ENCODE data around the gene GPATCH1. TPM values are rescaled to one million over a fixed set of nuclear protein-coding genes. Genes with fewer than 3 reads are reported as not detected.

Gene GPATCH1
- total RNA-seq, 1 experiment from 2014 or later, result 7.8 TPM

- no peak overlapping the region for H3K9ac ChIP-seq (ENCODE audit: low read length)
- CTCF ChIA-PET, result interaction anchor here (1.0 to 1.2 kb wide), 3 partner anchors 140 to 147 kb away, joined by 3 to 6 read pairs (median 4); partner anchors contain the start of genes CEP89 and FAAP24
- POLR2A ChIA-PET, result no interaction called here
- no peaks in the 10 kb centered on the region for H3K27me3 ChIP-seq (ENCODE audit: insufficient read depth, low read length)
- H3K79me2 ChIP-seq (ENCODE audit: insufficient read depth, low read length), result no peaks in the 10 kb centered on the region
- BruUV-seq (replicated peaks), result no TSS peak
- no peak overlapping the region for H3K4me3 ChIP-seq (replicated peaks in 1 of 2; ENCODE audit: low read depth in 1 of 2, low read length in 2 of 2)
- no peak overlapping the region for H2AFZ ChIP-seq (ENCODE audit: low read depth, low read length, poor library complexity, severe bottlenecking)
- RAD21 ChIA-PET (ENCODE audit: low non-redundant PET in 1 of 2, low total read pairs in 2 of 2, uncharacterized antibody in 2 of 2, unreplicated experiment in 2 of 2), result interaction anchor here (0.9 to 1.0 kb wide), 2 partner anchors 140 to 147 kb away, joined by 3 to 4 read pairs; partner anchors contain the start of genes CEP89 (in 1 of the 2) and FAAP24 (in 1 of the 2)
- TF ChIP-seq FOSL1 (IDR thresholded peaks at IDR 0.05; ENCODE audit: low read depth), result no peak
- no peak for TF ChIP-seq YY1 (IDR thresholded peaks at IDR 0.05; ENCODE audit: extremely low read depth, insufficient replicate concordance, low read depth, low read length)
- TF ChIP-seq JUND (IDR thresholded peaks at IDR 0.05), result no peak
- no peak for TF ChIP-seq EGR1 (IDR thresholded peaks at IDR 0.05; ENCODE audit: low read depth)
- TF ChIP-seq ZFX (IDR thresholded peaks at IDR 0.05), result no peak
- TF ChIP-seq CBX3 (IDR thresholded peaks at IDR 0.05; ENCODE audit: low read depth), result no peak
- TF ChIP-seq POLR2AphosphoS5 (IDR thresholded peaks at IDR 0.05; ENCODE audit: low read depth, low read length), result no peak
- no peak for TF ChIP-seq TCF7L2 (IDR thresholded peaks at IDR 0.05; ENCODE audit: borderline replicate concordance, extremely low read depth, insufficient read depth, insufficient read length)
- TF ChIP-seq CTCF (IDR thresholded peaks at IDR 0.05 in 2 of 3, conservative IDR thresholded peaks at IDR 0.05 in 1 of 3; ENCODE audit: borderline replicate concordance in 1 of 3, insufficient read depth in 1 of 3, low read depth in 2 of 3, low read length in 2 of 3), result no peak
- H3K4me2 ChIP-seq (ENCODE audit: low read length), result no peak overlapping the region
- peaks cover 4 to 9% of the 10 kb centered on the region in 2 experiments; a peak in 3 of 4 replicates for H3K4me1 ChIP-seq (ENCODE audit: control insufficient read depth in 1 of 2, insufficient read depth in 2 of 2, low read length in 2 of 2)
- no peak for DNase-seq (ENCODE audit: low read depth, low spot score)
- no peak overlapping the region for H3K27ac ChIP-seq (ENCODE audit: low read depth, low read length)
- H3K36me3 ChIP-seq (ENCODE audit: control insufficient read depth in 1 of 2, insufficient read depth in 2 of 2, low read length in 2 of 2), result peaks cover 4 to 7% of the 10 kb centered on the region in 2 experiments; a peak in 2 of 4 replicates
- H3K9me3 ChIP-seq (ENCODE audit: control insufficient read depth in 1 of 2, insufficient read depth in 1 of 2, low read depth in 1 of 2, low read length in 2 of 2), result no peaks in the 10 kb centered on the region
- no peaks in the 10 kb centered on the region for H4K20me1 ChIP-seq (ENCODE audit: insufficient read depth)
- intact Hi-C loops (cut with micrococcal nuclease), result loop anchor here (1.0 to 5.0 kb wide), 2 partner anchors 142 to 426 kb away; partner anchors contain the start of gene NUDT19
- no peak for ATAC-seq
- no peaks in the 10 kb centered on the region for H3K9me2 ChIP-seq (ENCODE audit: insufficient read depth)
These were observed 37.7 kb downstream of the GPATCH1 start for GRCh38 chr19:33118643-33119042.
